GM18508 (cell line): Measurements from ENCODE around the gene AP2B1.

Experiments
- ATAC-seq: cut with Tn5 transposase; IDR thresholded peaks from one replicate; pipeline ENCODE4 v1.9.1; 2021; ENCODE audit warnings: moderate number of reproducible peaks; ENCODE audit not compliant: insufficient read depth, unreplicated experiment

AP2B1 gene

DNA sequence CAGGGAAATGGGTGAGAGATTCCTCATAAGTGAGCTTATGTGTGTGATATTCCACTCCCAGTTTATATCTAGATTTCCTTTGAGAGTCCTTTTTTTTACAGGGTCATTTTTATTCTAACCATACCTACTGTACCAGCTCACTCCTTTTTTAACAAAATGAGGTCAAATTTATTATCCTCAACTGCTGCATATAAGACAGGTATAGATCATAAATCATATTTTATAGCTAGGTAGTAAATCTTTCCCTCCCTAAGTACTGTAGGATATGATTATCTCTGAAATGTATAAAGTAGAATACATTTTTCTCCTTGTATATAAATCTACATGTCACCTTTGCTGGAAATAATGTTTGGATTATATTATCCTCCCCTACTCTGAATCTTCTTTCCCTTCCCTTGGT lies 31.5 kb downstream of the AP2B1 start:
- ATAC-seq: no peak

- ATAC-seq: no peak
Observed at GRCh38 chr17:35621768-35622167, 34.6 kb downstream of the AP2B1 start.

DNA sequence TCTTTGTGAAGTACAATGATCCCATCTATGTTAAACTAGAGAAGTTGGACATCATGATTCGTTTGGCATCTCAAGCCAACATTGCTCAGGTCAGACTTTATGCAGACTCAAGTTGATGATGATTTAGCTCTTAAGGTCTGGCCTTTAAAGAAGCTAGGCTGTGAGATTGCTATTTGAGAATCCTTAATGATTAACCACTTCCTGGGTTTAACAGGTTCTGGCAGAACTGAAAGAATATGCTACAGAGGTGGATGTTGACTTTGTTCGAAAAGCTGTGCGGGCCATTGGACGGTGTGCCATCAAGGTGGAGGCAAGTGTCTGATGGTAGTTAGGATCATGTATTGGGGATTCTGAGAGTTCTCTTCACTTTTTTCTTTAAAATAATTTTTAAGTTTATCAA lies 40.3 kb downstream of the AP2B1 start:
- no peak for ATAC-seq

GRCh38 chr17:35630530-35631148 lies 43.5 kb downstream of the AP2B1 start:
- no peak for ATAC-seq

DNA sequence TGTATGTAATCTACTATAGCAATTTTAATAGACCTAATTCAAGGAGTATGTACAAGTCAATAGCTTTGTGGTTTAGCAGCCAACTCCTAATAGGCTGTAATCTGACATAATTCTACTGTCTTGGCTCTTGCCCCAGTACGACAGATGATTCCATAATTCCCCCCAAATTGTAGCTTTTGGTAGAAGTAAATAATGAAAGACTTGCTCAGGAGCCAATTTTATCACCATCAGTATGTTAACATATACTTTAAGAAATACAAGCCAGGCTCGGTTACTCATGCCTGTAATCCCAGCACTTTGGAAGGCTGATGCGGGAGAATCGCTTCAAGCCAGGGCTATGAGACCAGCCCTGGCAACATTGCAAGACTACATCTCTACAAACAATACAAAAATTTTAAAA lies 53.9 kb downstream of the AP2B1 start:
- no peak for ATAC-seq

GRCh38 chr17:35645923-35646322 lies 58.8 kb downstream of the AP2B1 start:
- no peak for ATAC-seq

- ATAC-seq: no peak
Observed at GRCh38 chr17:35651467-35651866, 64.3 kb downstream of the AP2B1 start.

GRCh38 chr17:35653619-35654361 lies 66.7 kb downstream of the AP2B1 start:
- no peak for ATAC-seq

- no peak for ATAC-seq
Observed at GRCh38 chr17:35655303-35655702, 68.2 kb downstream of the AP2B1 start.

DNA sequence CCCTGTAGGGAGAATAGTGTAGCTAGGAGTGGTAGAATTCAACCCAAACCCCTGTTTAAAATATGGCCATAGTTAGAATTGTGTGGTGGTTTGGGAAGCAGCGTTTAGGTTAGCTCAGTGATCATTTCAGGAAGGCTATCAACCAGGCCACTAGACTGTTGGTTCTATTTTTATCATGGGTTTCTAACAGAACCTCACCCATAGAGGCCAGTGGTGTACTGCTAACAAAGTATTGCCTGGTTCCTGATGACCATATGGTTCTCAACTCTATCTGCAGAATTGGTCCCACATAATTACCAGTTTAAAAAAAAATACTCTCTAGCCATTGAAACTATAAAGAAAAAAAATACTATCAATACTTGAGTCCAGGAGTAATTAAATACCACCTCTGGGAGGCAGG lies 73.8 kb downstream of the AP2B1 start:
- ATAC-seq: no peak

DNA sequence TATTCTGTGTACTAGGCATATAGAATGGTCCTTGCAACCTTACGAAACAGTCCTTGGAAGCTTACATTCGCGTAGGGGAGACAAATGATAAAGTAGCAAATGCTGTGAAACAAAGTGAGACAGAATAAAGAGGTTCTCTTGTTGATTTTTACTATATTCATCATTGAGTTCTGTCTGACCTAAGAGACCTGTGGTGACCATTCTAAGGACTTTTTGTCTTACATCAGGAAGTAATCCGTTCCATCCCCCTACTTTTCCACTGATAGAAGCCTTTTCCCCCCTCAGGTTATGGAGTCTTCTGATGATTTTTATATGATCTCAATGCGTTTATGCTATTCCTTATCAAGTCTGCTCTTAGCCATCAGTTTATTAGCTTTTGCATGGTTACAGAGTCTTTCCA lies 77.6 kb downstream of the AP2B1 start:
- ATAC-seq: no peak

DNA sequence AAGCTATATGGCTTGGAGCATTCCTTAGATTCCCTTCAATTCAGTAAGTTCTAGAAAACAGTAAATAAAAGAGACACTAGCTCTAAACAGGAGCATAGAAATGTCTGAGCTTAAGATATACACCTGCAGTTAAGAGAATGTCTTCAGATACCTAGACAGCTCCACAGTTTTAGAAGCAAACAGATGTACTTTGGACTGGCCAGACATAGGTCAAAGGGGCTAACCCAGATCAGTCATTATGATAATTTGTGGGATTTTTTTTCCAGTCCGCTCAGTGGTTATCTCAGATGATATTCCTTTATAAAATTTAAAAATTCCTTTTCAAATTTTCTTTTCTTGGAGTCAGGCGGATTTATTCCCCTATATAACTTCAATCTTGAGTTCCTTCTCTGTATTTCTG lies 78.5 kb downstream of the AP2B1 start:
- no peak for ATAC-seq

- ATAC-seq: no peak
Observed at GRCh38 chr17:35666070-35666469, 78.9 kb downstream of the AP2B1 start.

GRCh38 chr17:35666967-35667532 lies 79.9 kb downstream of the AP2B1 start:
- ATAC-seq: no peak

DNA sequence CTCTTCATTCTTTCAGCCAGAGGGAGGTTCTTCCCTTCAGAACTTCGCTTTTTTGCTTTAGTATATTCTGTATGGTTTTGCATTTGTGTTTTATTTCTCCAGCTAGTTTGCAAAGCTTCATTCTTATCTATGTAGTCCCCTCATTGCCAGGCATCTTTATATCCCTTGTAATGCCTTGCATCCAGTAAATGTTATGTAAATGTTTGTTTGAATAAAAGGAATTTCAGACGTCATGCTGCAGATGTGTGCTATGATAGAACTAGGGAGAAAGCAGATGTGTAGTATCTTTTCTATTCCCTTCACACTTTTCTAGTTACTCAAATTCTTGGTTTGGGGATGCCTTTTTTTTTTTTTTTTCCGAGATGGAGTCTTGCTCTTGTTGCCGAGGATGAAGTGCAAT lies 81.7 kb downstream of the AP2B1 start:
- ATAC-seq: no peak

GRCh38 chr17:35674552-35674951 lies 87.4 kb downstream of the AP2B1 start:
- ATAC-seq: no peak

DNA sequence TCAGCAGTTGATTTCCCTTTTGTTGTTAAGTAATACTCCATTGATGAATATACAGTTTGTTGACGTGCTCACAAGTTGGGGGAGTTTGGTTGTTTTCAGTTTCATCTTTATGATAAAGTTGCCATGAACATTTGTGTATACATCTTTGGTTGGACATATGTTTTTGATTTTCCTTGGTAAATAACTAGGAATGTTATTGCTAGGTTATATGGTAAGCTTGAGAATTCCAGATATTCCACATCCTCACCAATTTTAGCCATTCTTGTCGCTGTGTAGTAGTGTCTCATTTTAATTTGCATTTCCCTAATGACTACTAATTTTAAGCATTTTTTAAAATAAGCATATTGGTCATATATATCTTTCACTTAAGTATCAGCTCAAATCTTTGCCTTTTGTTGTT lies 89.3 kb downstream of the AP2B1 start:
- ATAC-seq: no peak

- ATAC-seq: no peak
Observed at GRCh38 chr17:35679007-35679682, 92.0 kb downstream of the AP2B1 start.

GRCh38 chr17:35683591-35683990 lies 96.5 kb downstream of the AP2B1 start:
- ATAC-seq: no peak

DNA sequence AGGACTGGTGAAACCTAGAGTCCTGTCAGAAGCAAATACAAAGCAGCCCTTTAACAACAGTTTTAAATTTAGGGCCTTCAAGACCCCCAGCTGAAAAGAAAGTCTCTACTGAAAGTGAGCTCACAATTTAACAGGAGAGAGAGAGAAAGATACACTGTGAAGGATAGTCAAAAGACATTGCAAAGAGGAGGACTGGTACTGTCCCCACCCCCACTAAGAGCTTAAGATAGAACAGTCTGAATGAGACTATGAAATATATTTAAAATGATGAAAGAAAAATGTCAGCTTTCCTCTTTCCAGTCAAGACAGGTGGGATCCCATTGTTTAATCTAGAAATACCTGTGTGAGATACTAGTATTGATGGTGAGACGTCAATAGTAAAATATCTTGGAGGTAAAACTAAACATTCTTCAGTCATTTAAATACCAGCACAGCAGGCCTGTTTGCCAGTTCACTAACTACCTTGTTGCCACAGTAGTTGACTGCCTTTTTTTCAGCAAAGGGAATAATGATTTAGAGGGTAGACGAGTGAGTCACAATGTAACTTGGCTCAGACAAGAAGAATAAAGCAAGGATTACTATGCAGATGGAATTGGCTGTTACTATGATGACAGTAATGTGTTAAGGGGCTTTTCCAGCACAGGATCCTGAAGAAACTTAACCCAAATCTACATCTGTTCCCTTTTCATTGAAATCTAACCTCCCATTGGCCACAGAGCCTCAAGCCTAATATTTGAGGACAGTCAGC lies 97.1 kb downstream of the AP2B1 start:
- ATAC-seq: no peak
